CD4-positive, alpha-beta T cell treated with Interferon gamma for 1 hour (primary cell): ENCODE results near the gene FAM171A1.

Source experiments
- DNase-seq: peaks from one replicate; pipeline ENCODE4 v3.0.0-alpha.2; 2020

FAM171A1 gene

GRCh38 chr10:15197911-15198310, 173.2 kb downstream of the FAM171A1 start:
- DNase-seq = no peak

- no peak for DNase-seq
These were observed 173.8 kb downstream of the FAM171A1 start for GRCh38 chr10:15197276-15197675.

GRCh38 chr10:15196021-15196834, 174.9 kb downstream of the FAM171A1 start:
- DNase-seq = peak; percentile 4

GRCh38 chr10:15189133-15189885, 181.8 kb downstream of the FAM171A1 start:
- no peak for DNase-seq

GRCh38 chr10:15188603-15189002, 182.5 kb downstream of the FAM171A1 start:
- DNase-seq = no peak

GRCh38 chr10:15183689-15184481, 187.2 kb downstream of the FAM171A1 start:
- no peak for DNase-seq

GRCh38 chr10:15182540-15183207, 188.4 kb downstream of the FAM171A1 start:
- no peak for DNase-seq

GRCh38 chr10:15181576-15182156, 189.4 kb downstream of the FAM171A1 start:
- DNase-seq = no peak

- no peak for DNase-seq
These were observed 190.4 kb downstream of the FAM171A1 start for GRCh38 chr10:15180736-15181135.

- DNase-seq = no peak
These were observed 194.8 kb downstream of the FAM171A1 start for GRCh38 chr10:15176269-15176668.

- no peak for DNase-seq
These were observed 195.5 kb downstream of the FAM171A1 start for GRCh38 chr10:15175587-15175986.

- DNase-seq = no peak
These were observed 198.7 kb downstream of the FAM171A1 start for GRCh38 chr10:15172306-15172840.

GRCh38 chr10:15169555-15170401, 201.3 kb downstream of the FAM171A1 start:
- peak; percentile 41 for DNase-seq

GRCh38 chr10:15168786-15169554, 202.1 kb downstream of the FAM171A1 start:
- peak; percentile 93 for DNase-seq

- no peak for DNase-seq
These were observed 202.8 kb downstream of the FAM171A1 start, which contains the start of gene NMT2 for GRCh38 chr10:15168291-15168785. TSS of gene NMT2 (minus strand) at chr10:15168693. CDS start at chr10:15168612, 81 bp downstream.

GRCh38 chr10:15167411-15168290, 203.4 kb downstream of the FAM171A1 start:
- DNase-seq = peak; percentile 42

- DNase-seq = no peak
These were observed 204.8 kb downstream of the FAM171A1 start for GRCh38 chr10:15166325-15166724.

GRCh38 chr10:15163253-15163828, 207.7 kb downstream of the FAM171A1 start:
- DNase-seq = no peak
